GM21717 (cell line): Measurements from ENCODE around the gene PDZK1IP1.
"Not testable (repeated sequence)": the region's sequence is repeated elsewhere in the genome, so short reads cannot be mapped to it uniquely, and the experiment has no call there.

Experiments used
- ATAC-seq: cut with Tn5 transposase; IDR thresholded peaks from one replicate; pipeline ENCODE4 v1.9.1; 2021; ENCODE audit warnings: mild to moderate bottlenecking, moderate library complexity; ENCODE audit not compliant: unreplicated experiment

The PDZK1IP1 gene

GRCh38 chr1:47140358-47140757 lies 49.5 kb downstream of the PDZK1IP1 start:
- not testable (repeated sequence) for ATAC-seq

DNA sequence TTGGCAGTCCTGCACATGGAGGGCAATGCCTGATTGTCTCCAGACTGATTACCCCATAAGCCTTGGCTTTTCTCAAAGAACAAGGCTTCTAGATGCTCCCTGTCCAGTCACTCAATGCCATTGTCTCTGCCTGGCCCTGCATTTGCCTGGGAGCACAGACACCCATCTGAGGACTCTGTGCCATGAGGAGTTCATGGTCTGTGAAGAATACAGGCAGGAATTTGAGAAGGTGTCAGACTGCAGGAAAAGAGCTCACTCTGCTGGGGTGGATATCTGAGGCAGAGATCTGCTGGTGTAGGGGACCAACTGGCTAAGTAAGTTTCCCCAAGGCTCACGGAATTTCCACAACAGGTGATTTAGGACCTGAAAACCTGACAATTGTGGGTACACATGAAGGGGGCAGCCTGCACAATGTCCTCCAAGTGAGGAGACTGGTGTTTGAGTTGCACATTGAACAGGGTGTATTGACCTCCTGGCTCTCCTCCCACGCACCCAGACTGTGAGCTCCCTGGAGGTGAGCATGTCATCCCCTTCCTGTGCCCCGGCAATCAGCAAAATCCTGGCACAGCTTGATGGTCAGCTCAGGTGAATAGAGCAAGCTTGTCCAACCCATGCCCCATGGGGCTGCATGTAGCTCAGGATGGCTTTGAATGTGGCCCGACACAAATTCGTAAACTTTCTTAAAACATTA lies 51.8 kb downstream of the PDZK1IP1 start:
- no peak for ATAC-seq

DNA sequence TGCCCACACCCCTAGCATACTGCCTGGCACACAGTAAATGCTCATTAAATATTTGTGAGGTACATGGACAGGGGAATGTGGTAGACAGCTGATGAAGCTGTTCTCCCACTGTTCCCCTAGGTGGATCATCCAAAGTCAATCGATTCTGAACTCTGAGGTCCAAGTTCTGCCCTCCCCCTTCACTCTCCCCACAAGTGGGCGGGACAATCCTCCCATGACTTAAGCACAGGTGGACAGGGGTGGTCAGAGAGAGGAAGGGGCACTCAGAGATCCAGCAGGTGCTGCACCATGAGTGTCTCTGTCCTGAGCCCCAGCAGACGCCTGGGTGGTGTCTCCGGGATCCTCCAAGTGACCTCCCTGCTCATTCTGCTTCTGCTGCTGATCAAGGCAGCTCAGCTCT lies 52.6 kb downstream of the PDZK1IP1 start, which contains the start of gene CYP4A22:
TSS of gene CYP4A22 (plus strand) at position 244 of the 400 bp plus-strand sequence. CDS start at position 289, 45 bp downstream.
- no peak for ATAC-seq
